ENCODE measurements around the gene ALDH18A1.

Gene ALDH18A1

DNA sequence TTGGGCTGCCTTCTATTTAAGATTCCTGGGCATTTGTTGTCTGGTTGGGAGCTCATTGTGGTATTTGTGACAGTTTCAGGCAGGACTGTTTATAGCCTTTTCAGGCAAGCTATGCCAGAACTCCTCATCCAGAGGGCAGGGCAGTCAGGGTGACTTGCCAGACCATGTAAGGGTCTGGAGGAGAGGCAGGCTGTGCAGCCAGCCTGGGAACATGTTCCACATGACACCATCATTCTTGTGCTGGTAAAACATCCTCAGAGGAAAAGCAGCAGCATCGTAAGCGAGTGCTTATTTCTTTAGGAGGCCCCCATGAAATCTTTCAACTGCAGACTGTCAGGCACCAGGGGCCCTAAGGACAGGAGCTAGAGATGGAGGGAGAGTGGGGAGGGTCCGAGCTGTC, 51.3 kb downstream of the ALDH18A1 start:
- TF ChIP-seq, protein P1, sequence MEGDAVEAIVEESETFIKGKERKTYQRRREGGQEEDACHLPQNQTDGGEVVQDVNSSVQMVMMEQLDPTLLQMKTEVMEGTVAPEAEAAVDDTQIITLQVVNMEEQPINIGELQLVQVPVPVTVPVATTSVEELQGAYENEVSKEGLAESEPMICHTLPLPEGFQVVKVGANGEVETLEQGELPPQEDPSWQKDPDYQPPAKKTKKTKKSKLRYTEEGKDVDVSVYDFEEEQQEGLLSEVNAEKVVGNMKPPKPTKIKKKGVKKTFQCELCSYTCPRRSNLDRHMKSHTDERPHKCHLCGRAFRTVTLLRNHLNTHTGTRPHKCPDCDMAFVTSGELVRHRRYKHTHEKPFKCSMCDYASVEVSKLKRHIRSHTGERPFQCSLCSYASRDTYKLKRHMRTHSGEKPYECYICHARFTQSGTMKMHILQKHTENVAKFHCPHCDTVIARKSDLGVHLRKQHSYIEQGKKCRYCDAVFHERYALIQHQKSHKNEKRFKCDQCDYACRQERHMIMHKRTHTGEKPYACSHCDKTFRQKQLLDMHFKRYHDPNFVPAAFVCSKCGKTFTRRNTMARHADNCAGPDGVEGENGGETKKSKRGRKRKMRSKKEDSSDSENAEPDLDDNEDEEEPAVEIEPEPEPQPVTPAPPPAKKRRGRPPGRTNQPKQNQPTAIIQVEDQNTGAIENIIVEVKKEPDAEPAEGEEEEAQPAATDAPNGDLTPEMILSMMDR (IDR thresholded peaks at IDR 0.05; ENCODE audit: extremely low read depth, missing control alignments), result no peak
- no peak for DNase-seq (ENCODE audit: low spot score)

DNA sequence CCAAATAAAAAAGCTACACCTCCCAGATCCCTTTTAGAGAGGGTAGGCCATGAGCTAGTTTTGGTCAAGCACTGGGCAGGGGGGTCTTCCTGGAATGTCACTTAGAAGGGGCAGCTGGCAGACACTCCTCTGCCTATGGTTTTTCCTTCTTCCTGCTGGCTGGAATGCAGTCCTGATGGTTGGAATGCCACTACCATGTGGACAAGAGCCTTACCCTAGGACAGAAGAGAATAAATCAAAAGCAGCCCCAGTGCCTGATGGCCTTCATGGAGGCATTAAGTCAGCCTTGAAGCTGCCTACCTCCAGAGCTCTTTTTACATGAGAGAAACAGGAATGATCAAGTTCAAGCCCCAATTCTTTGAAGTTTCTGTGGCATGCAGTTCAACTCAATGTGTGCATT, 51.9 kb downstream of the ALDH18A1 start:
- TF ChIP-seq, protein P1 (IDR thresholded peaks at IDR 0.05; ENCODE audit: extremely low read depth, missing control alignments), result no peak
- DNase-seq (ENCODE audit: low spot score), result no peak

DNA sequence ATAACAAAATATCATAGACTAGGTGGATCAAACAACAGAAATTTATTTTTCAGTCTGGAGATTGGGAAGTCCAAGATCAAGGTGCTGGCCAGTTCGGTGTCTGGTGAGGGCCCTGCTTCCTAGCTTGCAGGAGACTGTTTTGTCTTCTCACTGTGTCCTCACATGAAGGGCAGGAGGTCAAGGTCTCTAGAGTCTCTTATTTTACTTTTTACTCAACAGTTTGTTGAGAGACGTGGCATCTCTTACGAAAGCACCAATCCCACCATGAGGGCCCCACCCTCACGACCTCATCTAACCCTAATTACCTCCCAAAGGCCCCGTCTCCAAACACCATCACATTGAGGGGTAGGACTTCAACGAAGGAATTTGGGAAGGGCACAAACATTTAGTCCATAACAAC, 54.1 kb downstream of the ALDH18A1 start:
- DNase-seq (ENCODE audit: low spot score), result no peak
- TF ChIP-seq, protein P1 (IDR thresholded peaks at IDR 0.05; ENCODE audit: extremely low read depth, missing control alignments), result no peak

DNA sequence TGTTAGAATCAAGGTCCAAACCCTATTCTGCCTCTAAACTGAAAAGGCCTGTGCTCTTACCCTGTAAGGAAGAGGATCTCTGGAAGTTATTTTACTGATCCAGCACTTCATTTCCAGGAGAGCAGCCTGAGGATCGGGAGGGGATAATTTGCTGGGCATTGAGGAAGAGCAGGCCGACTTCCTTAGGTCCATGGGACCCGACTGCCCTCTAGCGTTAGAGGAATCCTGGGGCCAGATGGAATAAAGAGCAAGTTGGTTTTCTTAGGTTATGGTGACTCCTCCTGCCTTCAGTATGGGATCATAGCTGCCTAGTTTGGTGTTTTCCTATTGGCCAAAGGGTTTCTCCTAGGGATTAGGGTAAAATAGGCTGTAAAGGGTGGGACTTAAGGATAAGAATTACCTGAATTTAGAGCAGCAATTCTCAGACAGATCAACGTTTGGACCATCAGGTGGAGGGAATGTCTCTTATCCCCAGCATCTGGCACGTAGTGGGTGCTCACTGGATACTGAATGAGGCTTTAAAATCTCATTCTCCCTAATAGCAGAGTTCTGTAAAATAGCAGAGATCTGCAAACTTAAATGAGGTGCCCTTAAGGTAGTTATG, 55.3 kb downstream of the ALDH18A1 start:
- TF ChIP-seq, protein P1 (IDR thresholded peaks at IDR 0.05; ENCODE audit: extremely low read depth, missing control alignments), result peak; percentile 82
- DNase-seq (ENCODE audit: low spot score), result peak; percentile 69

DNA sequence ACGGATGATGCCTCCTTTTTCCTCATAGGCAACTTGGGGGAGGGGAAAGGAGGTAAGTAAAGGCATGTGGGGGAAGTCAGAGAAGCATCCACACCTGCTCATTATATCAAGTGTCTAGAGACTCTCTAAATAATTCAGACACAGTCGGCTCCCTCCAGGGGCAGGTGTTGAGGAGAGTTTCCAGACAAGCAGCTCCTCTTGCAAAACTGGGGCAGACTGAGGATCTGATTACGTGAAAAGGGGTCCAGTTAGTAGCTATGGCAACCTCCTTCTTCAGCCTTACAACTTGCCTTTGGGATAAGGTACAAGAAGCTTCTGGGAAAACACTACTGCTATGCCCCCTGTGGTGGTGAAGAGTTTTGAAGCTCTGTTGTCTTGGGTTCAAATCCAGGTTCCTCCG, 56.4 kb downstream of the ALDH18A1 start:
- TF ChIP-seq, protein P1 (IDR thresholded peaks at IDR 0.05; ENCODE audit: extremely low read depth, missing control alignments), result no peak
- no peak for DNase-seq (ENCODE audit: low spot score)

DNA sequence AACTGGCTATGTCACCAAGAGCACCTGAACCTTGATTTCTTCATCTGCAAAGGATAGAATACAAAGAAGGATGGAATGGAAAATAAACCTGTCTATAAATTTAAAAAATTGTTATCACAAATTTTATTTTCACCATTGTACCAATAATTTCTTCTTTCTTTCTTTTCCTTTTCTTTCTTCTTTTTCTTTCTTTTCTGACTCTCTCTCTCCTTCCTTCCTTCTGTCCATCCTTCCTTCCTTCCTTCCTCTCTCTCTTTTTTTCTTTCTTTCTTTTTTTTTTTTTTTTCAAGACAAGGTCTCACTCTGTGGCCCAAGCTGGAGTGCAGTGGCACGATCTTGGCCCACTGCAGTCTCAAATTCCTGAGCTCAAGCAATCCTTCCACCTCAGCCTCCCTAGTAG, 58.7 kb downstream of the ALDH18A1 start:
- DNase-seq (ENCODE audit: low spot score), result no peak
- TF ChIP-seq, protein P1 (IDR thresholded peaks at IDR 0.05; ENCODE audit: extremely low read depth, missing control alignments), result no peak

DNA sequence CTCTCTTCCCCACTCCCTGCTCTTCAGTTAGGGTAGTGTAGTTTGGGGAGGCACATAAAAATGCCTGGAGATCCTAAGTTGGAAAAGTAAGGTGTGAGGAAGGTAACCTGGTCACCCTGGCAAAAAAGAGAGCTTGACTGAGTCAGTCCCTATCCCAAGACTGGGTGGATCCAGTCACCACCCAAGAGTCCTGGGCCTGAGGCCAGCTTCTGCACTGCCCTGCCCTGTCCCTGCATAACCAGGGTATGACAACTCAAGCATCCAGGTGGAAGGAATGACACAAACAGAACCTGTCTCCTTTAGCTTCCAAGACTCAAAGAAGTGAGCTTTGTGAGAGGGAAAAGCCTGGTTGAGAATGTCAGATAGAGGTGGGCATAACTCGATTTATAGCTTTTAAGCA, 68.5 kb downstream of the ALDH18A1 start:
- TF ChIP-seq, protein P1 (IDR thresholded peaks at IDR 0.05; ENCODE audit: extremely low read depth, missing control alignments), result no peak
- no peak for DNase-seq (ENCODE audit: low spot score)

Measured in GM20000 (cell line).